ENCODE measurements around the gene PLOD2.
"Not testable (repeated sequence)": the region's sequence is repeated elsewhere in the genome, so short reads cannot be mapped to it uniquely, and the experiment has no call there.

PLOD2 gene

GRCh38 chr3:146117406-146118285 is 43.3 kb downstream of the PLOD2 start:
- FAIRE-seq (no peak), DNase-seq (ENCODE audit: insufficient read length, low spot score) (no peak)
- TF ChIP-seq CTCF (IDR thresholded peaks at IDR 0.05; ENCODE audit: insufficient read depth, missing control alignments) = no peak

- no peak for TF ChIP-seq CTCF (IDR thresholded peaks at IDR 0.05; ENCODE audit: insufficient read depth, missing control alignments)
- no peak for DNase-seq (ENCODE audit: insufficient read length, low spot score)
- FAIRE-seq = no peak
Measured at GRCh38 chr3:146115619-146116018, 45.4 kb downstream of the PLOD2 start.

DNA sequence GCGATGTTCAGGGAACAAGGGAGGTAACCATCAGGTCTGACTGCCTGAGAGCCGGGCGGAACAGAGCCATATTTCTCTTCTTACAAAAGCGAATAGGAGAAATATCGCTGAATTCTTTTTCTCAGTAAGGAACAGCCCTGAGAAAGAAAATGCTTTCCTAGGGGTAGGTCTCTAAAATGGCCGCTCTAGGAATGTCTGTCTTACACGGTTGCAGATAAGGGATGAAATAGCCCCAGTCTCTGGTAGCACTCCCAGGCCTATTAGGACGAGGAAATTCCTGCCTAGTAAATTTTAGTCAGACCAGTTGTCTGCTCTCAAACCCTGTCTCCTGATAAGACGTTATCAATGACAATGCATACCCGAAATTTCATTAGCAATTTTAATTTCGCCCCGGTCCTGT is 47.2 kb downstream of the PLOD2 start:
- DNase-seq (ENCODE audit: insufficient read length, low spot score); FAIRE-seq: not testable (repeated sequence)

GRCh38 chr3:146111337-146111736 is 49.6 kb downstream of the PLOD2 start:
- TF ChIP-seq CTCF (IDR thresholded peaks at IDR 0.05; ENCODE audit: insufficient read depth, missing control alignments) = no peak
- DNase-seq (ENCODE audit: insufficient read length, low spot score) = no peak
- no peak for FAIRE-seq

GRCh38 chr3:146110161-146110560 is 50.8 kb downstream of the PLOD2 start:
- no peak for DNase-seq (ENCODE audit: insufficient read length, low spot score)
- no peak for FAIRE-seq
- no peak for TF ChIP-seq CTCF (IDR thresholded peaks at IDR 0.05; ENCODE audit: insufficient read depth, missing control alignments)

GRCh38 chr3:146106986-146107385 is 54.0 kb downstream of the PLOD2 start:
- no peak for DNase-seq (ENCODE audit: insufficient read length, low spot score)
- no peak for TF ChIP-seq CTCF (IDR thresholded peaks at IDR 0.05; ENCODE audit: insufficient read depth, missing control alignments)
- no peak for FAIRE-seq

GRCh38 chr3:146104068-146104467 is 56.9 kb downstream of the PLOD2 start:
- TF ChIP-seq CTCF (IDR thresholded peaks at IDR 0.05; ENCODE audit: insufficient read depth, missing control alignments) = no peak
- FAIRE-seq (no peak), DNase-seq (ENCODE audit: insufficient read length, low spot score) (no peak)
